Activated B cell treated with CpG ODN at 0.5 μM for 24 hours (primary cell): ENCODE measurements around the gene ERC2. TPM values are rescaled to one million over a fixed set of nuclear protein-coding genes. Genes with fewer than 3 reads are reported as not detected.

Experiments
- ATAC-seq: fragments of 200-7000 bp; cut with Tn5 transposase; one replicate; pipeline ENCODE4 v1.10.0; 2021; ENCODE audit warnings: low read depth, mild to moderate bottlenecking, moderate library complexity
- CTCF ChIA-PET: fragments of 350-600 bp; sonication (Branson Sonifier 250); formaldehyde crosslinking; loops from one replicate; lab custom pipeline; 2021; ENCODE audit warnings: antibody characterized with exemption; lab: Charles Lee
- POLR2A ChIA-PET: fragments of 350-600 bp; sonication (Branson Sonifier 250); formaldehyde crosslinking; loops from one replicate; lab custom pipeline; 2021; ENCODE audit warnings: antibody characterized with exemption; lab: Charles Lee
- DNase-seq: peaks from one replicate; pipeline ENCODE4 v3.0.0; 2022
- H3K27ac Mint-ChIP-seq: one replicate; pipeline ENCODE4 v1.8.0; 2020; ENCODE audit warnings: mixed read lengths
- H3K27me3 Mint-ChIP-seq: one replicate; pipeline ENCODE4 v1.8.0; 2021; ENCODE audit warnings: mixed read lengths
- H3K36me3 Mint-ChIP-seq: one replicate; pipeline ENCODE4 v1.8.0; 2021; ENCODE audit warnings: low read depth, mixed read lengths
- H3K4me1 Mint-ChIP-seq: one replicate; pipeline ENCODE4 v1.8.0; 2021; ENCODE audit warnings: mixed read lengths
- H3K4me3 Mint-ChIP-seq: one replicate; pipeline ENCODE4 v1.8.0; 2020; ENCODE audit warnings: mild to moderate bottlenecking, mixed read lengths
- H3K9me3 Mint-ChIP-seq: one replicate; pipeline ENCODE4 v1.8.0; 2020; ENCODE audit warnings: mixed read lengths
- CTCF ChIP-seq: fragments of 200-600 bp; IDR thresholded peaks from one replicate; pipeline ENCODE4 v1.8.0; 2022; ENCODE audit warnings: antibody characterized with exemption, mild to moderate bottlenecking
- intact Hi-C: fragments of 100-400 bp; cut with micrococcal nuclease; formaldehyde crosslinking; loops from one replicate; pipeline ENCODE4 v1.15.1; 2024
- total RNA-seq: library from RNA; stranded (reverse); gene quantifications from 2 replicates; pipeline ENCODE4 v1.2.3, GENCODE V29; 2022

The ERC2 gene
- total RNA-seq, 1 donor from 2014 or later = not detected

DNA sequence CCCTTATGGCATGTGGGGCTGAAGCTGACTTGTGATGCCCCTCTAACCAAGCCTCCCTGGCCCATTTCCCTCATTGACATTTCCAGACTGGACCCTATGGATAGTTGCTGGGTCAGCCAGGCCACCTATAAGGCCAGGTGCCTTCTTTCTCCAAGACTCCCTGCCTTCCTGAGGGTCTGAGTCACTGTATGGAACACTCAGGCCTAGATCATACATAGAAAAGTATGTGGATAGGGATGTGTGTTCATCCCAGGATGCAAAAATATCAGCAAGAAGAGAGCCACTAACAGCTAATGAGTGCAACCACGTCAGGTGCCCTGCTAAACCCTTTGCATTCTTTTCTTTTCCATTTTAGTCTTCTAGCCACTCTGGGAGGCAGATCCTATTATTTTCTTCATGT lies 812.7 kb downstream of the ERC2 start:
- TF ChIP-seq CTCF = no peak
- Mint-ChIP-seq H3K4me1 (no peaks in the 10 kb centered on the region), H3K27ac (no peak overlapping the region), H3K4me3 (no peak overlapping the region), H3K9me3 (no peaks in the 10 kb centered on the region), H3K36me3 (no peaks in the 10 kb centered on the region), H3K27me3 (no peaks in the 10 kb centered on the region)
- intact Hi-C loops = no loop called here
- POLR2A ChIA-PET = no interaction called here
- ATAC-seq (no peak), DNase-seq (no peak)
- CTCF ChIA-PET = no interaction called here

GRCh38 chr3:55654123-55654760 lies 814.0 kb downstream of the ERC2 start:
- CTCF ChIA-PET = no interaction called here
- Mint-ChIP-seq H3K27ac (no peak overlapping the region), H3K9me3 (no peaks in the 10 kb centered on the region), H3K4me1 (no peaks in the 10 kb centered on the region), H3K4me3 (no peak overlapping the region), H3K36me3 (no peaks in the 10 kb centered on the region), H3K27me3 (no peaks in the 10 kb centered on the region)
- ATAC-seq (no peak), DNase-seq (no peak)
- POLR2A ChIA-PET = no interaction called here
- intact Hi-C loops = no loop called here
- TF ChIP-seq CTCF = no peak

DNA sequence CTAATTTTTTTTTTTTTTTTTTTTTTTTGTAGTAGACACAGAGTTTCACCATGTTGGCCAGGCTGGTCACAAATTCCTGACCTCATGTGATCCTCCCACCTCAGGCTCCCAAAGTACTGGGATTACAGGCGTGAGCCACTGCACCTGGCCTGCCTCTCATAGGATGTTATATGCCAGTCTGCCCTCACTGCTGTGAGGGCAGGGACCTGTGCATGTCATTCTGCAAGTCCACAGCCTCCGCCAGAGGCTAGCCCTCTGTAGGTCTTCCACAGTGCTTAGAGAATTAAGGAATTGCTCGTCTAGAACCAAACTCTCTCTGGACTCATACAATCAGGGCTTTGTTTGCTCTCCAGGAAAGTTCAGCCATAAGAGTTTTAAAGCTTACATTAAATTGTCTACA lies 817.3 kb downstream of the ERC2 start:
- intact Hi-C loops = no loop called here
- Mint-ChIP-seq H3K4me3 (no peak overlapping the region), H3K27ac (no peak overlapping the region), H3K9me3 (no peaks in the 10 kb centered on the region), H3K27me3 (no peaks in the 10 kb centered on the region), H3K4me1 (no peaks in the 10 kb centered on the region), H3K36me3 (no peaks in the 10 kb centered on the region)
- DNase-seq (no peak), ATAC-seq (no peak)
- ChIA-PET POLR2A (no interaction called here), CTCF (no interaction called here)
- TF ChIP-seq CTCF = no peak

- ATAC-seq (no peak), DNase-seq (no peak)
- Mint-ChIP-seq H3K4me3 (no peak overlapping the region), H3K4me1 (no peaks in the 10 kb centered on the region), H3K27ac (no peak overlapping the region), H3K9me3 (no peaks in the 10 kb centered on the region), H3K27me3 (no peaks in the 10 kb centered on the region), H3K36me3 (no peaks in the 10 kb centered on the region)
- POLR2A ChIA-PET = no interaction called here
- intact Hi-C loops = no loop called here
- CTCF ChIA-PET = no interaction called here
- no peak for TF ChIP-seq CTCF
These were observed 818.3 kb downstream of the ERC2 start for GRCh38 chr3:55650011-55650410.

DNA sequence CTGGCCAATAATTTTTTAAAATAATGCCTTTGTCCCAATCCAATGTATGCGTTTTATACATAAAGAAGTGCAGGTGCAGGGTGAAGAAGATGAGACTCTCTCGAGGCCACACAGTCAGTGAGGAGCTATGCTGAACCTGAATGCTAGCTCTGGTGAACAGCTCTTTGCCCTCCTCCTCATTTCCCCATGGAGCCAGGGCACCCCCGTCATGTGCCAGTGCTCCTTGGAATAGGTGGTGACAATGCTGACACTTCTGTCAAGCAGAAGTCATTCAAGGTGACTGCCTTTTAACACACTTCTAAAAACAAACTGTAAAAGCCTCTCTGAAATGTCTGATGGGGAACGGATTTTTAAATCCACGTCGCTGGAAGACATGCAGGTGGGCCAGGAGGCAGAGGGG lies 818.7 kb downstream of the ERC2 start:
- POLR2A ChIA-PET = no interaction called here
- H3K4me1 Mint-ChIP-seq = no peaks in the 10 kb centered on the region
- CTCF ChIA-PET = no interaction called here
- H3K27me3 Mint-ChIP-seq = no peaks in the 10 kb centered on the region
- no peak overlapping the region for H3K4me3 Mint-ChIP-seq
- H3K27ac Mint-ChIP-seq = no peak overlapping the region
- ATAC-seq (no peak), DNase-seq (no peak)
- intact Hi-C loops = no loop called here
- TF ChIP-seq CTCF = no peak
- H3K9me3 Mint-ChIP-seq = no peaks in the 10 kb centered on the region
- H3K36me3 Mint-ChIP-seq = no peaks in the 10 kb centered on the region
